ENCODE data around the gene PIGQ.

Gene PIGQ

GRCh38 chr16:633336-634050 lies 63.7 kb downstream of the PIGQ start:
- Histone ChIP-seq H3K4me1 (ENCODE audit: control insufficient read depth, insufficient read depth, low read length, poor library complexity, severe bottlenecking) (peaks cover 41% of the 10 kb centered on the region), H3K36me3 (ENCODE audit: control insufficient read depth, insufficient read depth, low read length) (peaks cover 24% of the 10 kb centered on the region), H3K4me3 (ENCODE audit: extremely low read depth, insufficient read depth, low read length, poor library complexity, severe bottlenecking) (no peak overlapping the region), H3K9me3 (ENCODE audit: control insufficient read depth, low read length) (no peaks in the 10 kb centered on the region), H3K27ac (ENCODE audit: low read depth, low read length, severe bottlenecking) (no peak overlapping the region)
- WGBS, 2 experiments (ENCODE audit: insufficient coverage in 2 of 2) = 97 to 98% methylated on average over 73 to 74 of the region's 74 CpGs

Data from mesodermal cell (in vitro differentiated cells).